ENCODE measurements around the gene C11orf16. TPM values are rescaled to one million over a fixed set of nuclear protein-coding genes. Genes with fewer than 3 reads are reported as not detected.

The C11orf16 gene
- polyA plus RNA-seq, 1 experiment = not detected

DNA sequence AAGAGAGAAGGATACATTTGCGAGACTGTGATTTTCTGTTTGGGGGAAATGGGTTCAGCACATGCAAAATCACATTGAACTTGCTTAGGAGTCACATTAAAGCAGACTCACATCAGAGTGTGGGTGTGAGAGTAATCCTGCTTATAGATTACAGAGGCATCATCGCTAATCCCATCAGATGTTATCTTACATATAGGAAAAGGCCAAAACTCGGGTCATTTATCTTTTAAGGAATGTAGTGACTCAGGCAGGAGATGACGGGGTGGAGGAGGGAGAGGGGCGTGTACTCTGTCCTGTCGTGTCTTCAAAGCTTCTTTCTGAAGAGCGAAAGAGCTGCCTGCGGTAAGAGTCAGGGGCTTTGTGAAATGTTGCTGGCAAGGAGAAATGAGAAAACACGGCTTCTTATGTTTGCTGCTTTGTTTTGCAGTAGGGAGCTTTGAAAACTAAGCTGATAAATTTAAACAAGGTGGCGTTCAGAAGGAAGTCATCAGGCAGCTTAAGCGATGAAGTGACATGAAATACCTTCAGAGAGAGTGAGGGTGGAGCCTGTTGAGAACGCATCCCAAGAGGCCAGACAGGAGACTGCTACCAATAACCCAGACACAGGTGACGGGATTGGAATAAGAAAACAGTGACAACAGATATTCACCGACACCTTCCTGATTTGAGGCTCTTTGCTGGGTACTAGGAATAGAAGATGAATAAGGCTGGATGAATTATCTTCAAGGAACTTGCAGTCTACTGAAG lies 2.2 kb upstream of the C11orf16 start:
- TF ChIP-seq, protein P1, sequence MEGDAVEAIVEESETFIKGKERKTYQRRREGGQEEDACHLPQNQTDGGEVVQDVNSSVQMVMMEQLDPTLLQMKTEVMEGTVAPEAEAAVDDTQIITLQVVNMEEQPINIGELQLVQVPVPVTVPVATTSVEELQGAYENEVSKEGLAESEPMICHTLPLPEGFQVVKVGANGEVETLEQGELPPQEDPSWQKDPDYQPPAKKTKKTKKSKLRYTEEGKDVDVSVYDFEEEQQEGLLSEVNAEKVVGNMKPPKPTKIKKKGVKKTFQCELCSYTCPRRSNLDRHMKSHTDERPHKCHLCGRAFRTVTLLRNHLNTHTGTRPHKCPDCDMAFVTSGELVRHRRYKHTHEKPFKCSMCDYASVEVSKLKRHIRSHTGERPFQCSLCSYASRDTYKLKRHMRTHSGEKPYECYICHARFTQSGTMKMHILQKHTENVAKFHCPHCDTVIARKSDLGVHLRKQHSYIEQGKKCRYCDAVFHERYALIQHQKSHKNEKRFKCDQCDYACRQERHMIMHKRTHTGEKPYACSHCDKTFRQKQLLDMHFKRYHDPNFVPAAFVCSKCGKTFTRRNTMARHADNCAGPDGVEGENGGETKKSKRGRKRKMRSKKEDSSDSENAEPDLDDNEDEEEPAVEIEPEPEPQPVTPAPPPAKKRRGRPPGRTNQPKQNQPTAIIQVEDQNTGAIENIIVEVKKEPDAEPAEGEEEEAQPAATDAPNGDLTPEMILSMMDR (IDR thresholded peaks at IDR 0.05; ENCODE audit: insufficient read depth, low read depth, low read length) = no peak
- POLR2A ChIA-PET = no interaction called here
- CTCF ChIA-PET = interaction anchor here (1.2 to 1.6 kb wide), 4 partner anchors 9 to 25 kb away, joined by 3 to 6 read pairs (median 4); no protein-coding TSS in a partner anchor
- peak; percentile 31 for DNase-seq (ENCODE audit: low read depth)
- Histone ChIP-seq H3K27me3 (ENCODE audit: control insufficient read depth, insufficient read depth, low read length) (no peaks in the 10 kb centered on the region), H3K4me3 (ENCODE audit: low read depth, low read length) (no peak overlapping the region), H3K36me3 (ENCODE audit: control insufficient read depth, insufficient read depth, low read length) (no peaks in the 10 kb centered on the region)

DNA sequence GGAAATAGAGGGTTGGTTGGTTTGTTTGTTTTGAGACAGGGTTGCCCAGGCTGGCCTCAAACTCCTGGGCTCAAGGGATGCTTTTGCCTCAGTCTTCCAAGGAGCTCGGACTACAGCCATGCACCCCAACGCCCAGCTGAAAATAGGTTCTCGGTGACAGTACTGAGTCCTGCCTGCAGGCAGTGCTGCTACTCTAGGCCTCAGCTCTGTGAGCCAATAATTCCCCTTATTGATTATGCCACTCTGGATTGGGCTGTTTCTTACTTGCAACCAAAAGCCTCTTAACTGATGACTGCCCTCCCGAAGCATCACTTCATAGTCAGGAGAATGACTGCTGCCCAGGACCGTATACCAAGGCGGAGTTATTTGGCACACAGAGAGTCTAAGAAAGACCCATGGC lies 1.2 kb upstream of the C11orf16 start:
- CTCF ChIA-PET = interaction anchor here (0.8 to 1.6 kb wide), 2 partner anchors 12 to 14 kb away, joined by 3 read pairs; no protein-coding TSS in a partner anchor
- Histone ChIP-seq H3K4me3 (ENCODE audit: low read depth, low read length) (no peak overlapping the region), H3K36me3 (ENCODE audit: control insufficient read depth, insufficient read depth, low read length) (no peaks in the 10 kb centered on the region), H3K27me3 (ENCODE audit: control insufficient read depth, insufficient read depth, low read length) (no peaks in the 10 kb centered on the region)
- TF ChIP-seq, protein P1 (IDR thresholded peaks at IDR 0.05; ENCODE audit: insufficient read depth, low read depth, low read length) = no peak
- POLR2A ChIA-PET = interaction anchor here (0.6 kb wide), 1 partner anchor 120 kb away, joined by 8 read pairs; no protein-coding TSS in a partner anchor
- DNase-seq (ENCODE audit: low read depth) = no peak

DNA sequence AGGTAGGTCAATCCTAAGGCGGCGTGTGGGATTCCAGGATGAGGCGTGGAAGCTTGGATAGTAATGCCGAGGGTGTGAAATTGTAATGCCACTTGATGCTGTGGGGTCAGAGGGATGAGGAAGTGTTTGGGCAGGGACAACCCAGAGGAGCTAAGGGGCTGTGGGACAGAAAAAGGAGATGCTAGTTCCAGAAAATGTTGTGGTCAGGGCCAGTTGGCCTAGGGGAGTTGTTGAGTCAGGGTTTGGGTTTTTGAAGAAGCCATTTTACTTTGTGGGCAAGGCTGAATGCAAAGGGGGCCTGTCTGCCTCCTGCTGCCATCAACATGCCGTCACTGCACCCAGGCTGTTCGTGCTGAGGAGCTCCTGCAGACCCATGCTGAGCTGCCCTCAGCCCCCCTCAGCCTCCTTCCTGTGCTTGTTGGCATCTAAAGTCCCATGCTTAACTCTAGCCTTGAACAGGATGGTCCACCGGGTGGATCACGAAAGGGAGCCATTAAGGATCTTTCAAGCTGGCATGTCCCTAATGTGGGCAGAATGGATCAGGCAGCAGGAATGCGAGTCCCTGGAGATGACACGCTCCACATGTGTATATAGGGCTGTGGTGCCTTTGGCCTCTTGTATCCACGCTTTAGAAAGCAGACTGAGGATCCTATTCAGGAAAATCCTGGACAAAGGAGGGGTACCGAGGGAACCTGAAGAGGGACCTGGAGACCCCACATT lies 2.1 kb downstream of the C11orf16 start:
- Histone ChIP-seq H3K36me3 (ENCODE audit: control insufficient read depth, insufficient read depth, low read length) (no peaks in the 10 kb centered on the region), H3K27me3 (ENCODE audit: control insufficient read depth, insufficient read depth, low read length) (no peaks in the 10 kb centered on the region), H3K4me3 (ENCODE audit: low read depth, low read length) (no peak overlapping the region)
- ChIA-PET CTCF (interaction anchor here (1.1 to 1.7 kb wide), 3 partner anchors 9 to 143 kb away, joined by 3 read pairs; no protein-coding TSS in a partner anchor), POLR2A (no interaction called here)
- TF ChIP-seq, protein P1 (IDR thresholded peaks at IDR 0.05; ENCODE audit: insufficient read depth, low read depth, low read length) = no peak
- DNase-seq (ENCODE audit: low read depth) = no peak

DNA sequence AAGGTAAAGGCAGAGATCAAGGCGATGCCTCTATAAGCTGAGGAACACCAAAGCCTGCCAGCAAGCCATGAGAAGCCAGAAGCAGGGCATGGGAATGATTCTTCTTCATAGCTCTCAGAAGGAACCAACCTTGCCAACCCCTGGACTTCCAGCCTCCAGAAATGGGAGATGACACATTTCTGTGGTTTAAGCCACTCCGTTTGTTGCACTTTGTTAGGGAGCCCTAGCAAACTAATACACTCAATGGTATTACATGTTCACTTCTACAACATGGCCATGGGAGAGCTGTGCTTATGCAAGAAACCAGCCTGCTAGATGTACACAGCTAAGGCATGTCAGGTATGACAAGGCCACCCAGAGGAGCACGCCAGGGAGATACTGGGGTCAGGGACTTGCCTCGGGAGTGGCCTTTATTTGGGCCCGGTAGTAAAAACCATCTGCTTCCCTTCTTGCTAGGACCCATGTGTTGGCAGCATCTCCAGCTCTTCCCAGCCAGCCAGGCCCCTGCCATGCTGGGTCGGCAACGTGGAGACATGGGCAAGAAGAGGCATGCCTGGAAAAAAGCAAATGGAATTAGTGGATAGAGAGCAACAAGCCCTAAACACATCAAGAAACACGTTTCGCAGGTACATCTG lies 3.6 kb downstream of the C11orf16 start:
- no peak for DNase-seq (ENCODE audit: low read depth)
- TF ChIP-seq, protein P1 (IDR thresholded peaks at IDR 0.05; ENCODE audit: insufficient read depth, low read depth, low read length) = no peak
- Histone ChIP-seq H3K27me3 (ENCODE audit: control insufficient read depth, insufficient read depth, low read length) (no peaks in the 10 kb centered on the region), H3K4me3 (ENCODE audit: low read depth, low read length) (no peak overlapping the region), H3K36me3 (ENCODE audit: control insufficient read depth, insufficient read depth, low read length) (peaks cover 1% of the 10 kb centered on the region; the same call in 1 of the 2 replicates)
- CTCF ChIA-PET = interaction anchor here (0.7 to 1.7 kb wide), 3 partner anchors 11 to 142 kb away, joined by 3 to 6 read pairs (median 3); no protein-coding TSS in a partner anchor
- POLR2A ChIA-PET = no interaction called here

DNA sequence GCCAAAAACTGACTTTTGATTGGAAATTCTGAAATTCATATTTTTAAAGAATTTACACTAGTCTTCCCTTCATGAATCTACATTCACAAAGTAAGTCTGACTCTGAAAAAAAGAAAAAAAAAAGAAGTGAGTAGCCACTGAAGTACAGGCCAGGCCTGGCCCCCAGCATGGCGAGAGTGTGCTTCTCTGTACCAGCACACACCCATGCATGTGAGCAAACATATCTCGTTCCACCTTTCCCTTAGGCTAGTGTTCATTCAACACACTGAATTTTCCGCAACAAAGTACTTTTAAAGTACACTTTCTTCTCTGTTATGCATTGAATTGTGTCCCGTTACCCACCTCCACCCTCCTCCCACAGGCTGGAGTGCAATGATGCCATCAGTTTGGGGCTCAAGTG lies 4.5 kb downstream of the C11orf16 start:
- CTCF ChIA-PET = interaction anchor here (0.7 kb wide), 1 partner anchor 88 kb away, joined by 3 read pairs; no protein-coding TSS in a partner anchor
- DNase-seq (ENCODE audit: low read depth) = no peak
- Histone ChIP-seq H3K36me3 (ENCODE audit: control insufficient read depth, insufficient read depth, low read length) (peaks cover 1% of the 10 kb centered on the region; the same call in 1 of the 2 replicates), H3K4me3 (ENCODE audit: low read depth, low read length) (no peak overlapping the region), H3K27me3 (ENCODE audit: control insufficient read depth, insufficient read depth, low read length) (no peaks in the 10 kb centered on the region)
- TF ChIP-seq, protein P1 (IDR thresholded peaks at IDR 0.05; ENCODE audit: insufficient read depth, low read depth, low read length) = no peak
- POLR2A ChIA-PET = no interaction called here
